ENCODE measurements around the gene SYTL5. TPM values are rescaled to one million over a fixed set of nuclear protein-coding genes. Genes with fewer than 3 reads are reported as not detected.

SYTL5 gene
- total RNA-seq, 6 experiments from 2014 or later = 1.1 to 2.9 (median 2.4) TPM

DNA sequence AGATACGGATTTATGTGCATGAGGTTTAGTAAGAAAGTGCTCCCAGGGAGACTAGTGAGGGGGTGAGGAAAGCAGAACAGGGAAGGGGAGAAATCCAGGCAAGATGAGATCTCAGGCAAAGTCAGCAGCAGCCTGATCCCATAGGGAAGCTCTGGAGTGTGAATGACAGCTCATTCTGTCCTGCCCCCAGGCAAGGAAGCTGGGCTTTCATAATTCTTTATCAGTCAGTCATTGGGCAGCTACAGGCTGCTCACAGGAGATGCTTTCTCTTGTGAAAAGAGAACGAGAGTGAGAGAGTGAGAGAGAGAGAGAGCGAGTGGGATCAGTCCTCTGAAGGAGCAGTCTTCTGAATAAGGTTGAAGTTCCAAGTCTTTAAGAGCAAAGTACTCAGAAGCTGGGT, 166.2 kb downstream of the SYTL5 start:
- no peaks in the 10 kb centered on the region for H3K36me3 ChIP-seq
- H3K4me1 ChIP-seq = no peaks in the 10 kb centered on the region
- no peak overlapping the region for H3K4me3 ChIP-seq
- intact Hi-C loops (cut with DNase I) = no loop called here
- no peak overlapping the region for H3K27ac ChIP-seq
- ATAC-seq (no peak), DNase-seq (no peak)
- H3K9me3 ChIP-seq = no peaks in the 10 kb centered on the region
- TF ChIP-seq, protein P1, sequence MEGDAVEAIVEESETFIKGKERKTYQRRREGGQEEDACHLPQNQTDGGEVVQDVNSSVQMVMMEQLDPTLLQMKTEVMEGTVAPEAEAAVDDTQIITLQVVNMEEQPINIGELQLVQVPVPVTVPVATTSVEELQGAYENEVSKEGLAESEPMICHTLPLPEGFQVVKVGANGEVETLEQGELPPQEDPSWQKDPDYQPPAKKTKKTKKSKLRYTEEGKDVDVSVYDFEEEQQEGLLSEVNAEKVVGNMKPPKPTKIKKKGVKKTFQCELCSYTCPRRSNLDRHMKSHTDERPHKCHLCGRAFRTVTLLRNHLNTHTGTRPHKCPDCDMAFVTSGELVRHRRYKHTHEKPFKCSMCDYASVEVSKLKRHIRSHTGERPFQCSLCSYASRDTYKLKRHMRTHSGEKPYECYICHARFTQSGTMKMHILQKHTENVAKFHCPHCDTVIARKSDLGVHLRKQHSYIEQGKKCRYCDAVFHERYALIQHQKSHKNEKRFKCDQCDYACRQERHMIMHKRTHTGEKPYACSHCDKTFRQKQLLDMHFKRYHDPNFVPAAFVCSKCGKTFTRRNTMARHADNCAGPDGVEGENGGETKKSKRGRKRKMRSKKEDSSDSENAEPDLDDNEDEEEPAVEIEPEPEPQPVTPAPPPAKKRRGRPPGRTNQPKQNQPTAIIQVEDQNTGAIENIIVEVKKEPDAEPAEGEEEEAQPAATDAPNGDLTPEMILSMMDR (IDR thresholded peaks at IDR 0.05) = no peak
- no peak for TF ChIP-seq POLR2A (IDR thresholded peaks at IDR 0.05)
- 38% methylated on average over 3 of the region's 3 CpGs for WGBS (ENCODE audit: insufficient coverage, low coverage, low lambda C conversion rate, missing lambda C conversion rate)
- H3K27me3 ChIP-seq = peaks cover 0 to 4% of the 10 kb centered on the region in 2 donors

DNA sequence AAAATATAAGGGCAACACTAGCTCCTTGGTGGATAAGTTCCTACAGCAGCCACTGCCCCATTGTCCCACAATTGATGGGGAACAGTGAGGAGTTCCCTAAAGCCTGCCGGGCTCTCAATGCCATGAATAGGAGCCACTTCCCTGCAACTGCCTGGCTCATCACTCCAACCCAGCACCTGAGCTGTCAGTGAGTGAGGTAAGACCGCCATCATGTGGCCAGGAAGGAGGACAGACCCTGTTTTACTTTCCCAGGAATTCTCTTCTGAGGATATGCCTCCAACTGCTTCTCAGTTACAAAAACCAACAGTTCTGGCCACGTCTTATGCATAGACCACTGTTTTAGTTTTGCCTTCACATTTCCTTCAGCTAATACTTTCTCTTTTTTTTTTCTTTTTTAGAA, 168.8 kb downstream of the SYTL5 start:
- Histone ChIP-seq H3K4me1 (no peaks in the 10 kb centered on the region), H3K27me3 (peaks cover 0 to 4% of the 10 kb centered on the region in 2 donors), H3K4me3 (no peak overlapping the region), H3K36me3 (no peaks in the 10 kb centered on the region), H3K27ac (no peak overlapping the region), H3K9me3 (no peaks in the 10 kb centered on the region)
- intact Hi-C loops (cut with DNase I) = no loop called here
- DNase-seq (peak; percentile 29 to 57 (median 45)), ATAC-seq (peak; percentile 83 to 93 (median 89))
- TF ChIP-seq, protein P1 (IDR thresholded peaks at IDR 0.05) = peak; percentile 52 to 71 (median 62)
- TF ChIP-seq POLR2A (IDR thresholded peaks at IDR 0.05) = no peak
- 20% methylated on average over 1 of the region's 3 CpGs for WGBS (ENCODE audit: insufficient coverage, low coverage, low lambda C conversion rate, missing lambda C conversion rate)

DNA sequence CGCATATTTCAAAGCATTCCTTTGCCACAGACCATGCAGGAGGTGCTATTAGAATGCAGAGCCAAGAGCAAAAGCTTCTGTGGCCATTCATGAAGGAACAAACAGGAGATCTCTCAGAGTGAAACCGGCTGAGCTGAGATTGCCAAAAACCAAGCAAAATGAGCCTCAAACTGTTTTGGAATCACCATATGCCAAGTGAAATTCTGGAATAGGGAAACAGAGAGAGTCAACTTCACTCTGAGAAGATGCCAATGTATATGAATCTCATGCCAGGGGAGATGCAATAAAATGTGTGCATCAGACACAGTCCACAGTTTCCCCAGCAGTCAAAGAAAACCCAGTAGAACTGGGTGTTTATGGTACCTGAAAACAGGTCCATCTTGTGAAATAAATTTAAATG, 172.0 kb downstream of the SYTL5 start:
- no peak for TF ChIP-seq POLR2A (IDR thresholded peaks at IDR 0.05)
- TF ChIP-seq, protein P1 (IDR thresholded peaks at IDR 0.05) = no peak
- no peak overlapping the region for H3K27ac ChIP-seq
- ATAC-seq (no peak), DNase-seq (no peak)
- H3K27me3 ChIP-seq = peaks cover 0 to under 1% of the 10 kb centered on the region in 2 donors
- intact Hi-C loops (cut with DNase I) = no loop called here
- WGBS (ENCODE audit: insufficient coverage, low coverage, low lambda C conversion rate, missing lambda C conversion rate) = 34% methylated on average over 2 of the region's 2 CpGs
- no peaks in the 10 kb centered on the region for H3K36me3 ChIP-seq
- H3K9me3 ChIP-seq = no peaks in the 10 kb centered on the region
- H3K4me1 ChIP-seq = no peaks in the 10 kb centered on the region
- no peak overlapping the region for H3K4me3 ChIP-seq

Small RNA genes within 50 kb of the gene (microRNA-seq; reads per million reads assigned to microRNA genes)
- 0 reads per million in 2 donors for gene MIR548AJ2

Small RNA genes within 50 kb of the gene (small RNA-seq; reads per million reads assigned to genes)
- gene MIR548AJ2 = 0 reads per million in 2 experiments

Other genes with a start within 250 kb of the SYTL5 start
- 10 to 100 TPM in 3 of 6 experiments, 1 to 10 TPM in 3; 5.7 to 39.4 (median 10.0) TPM for gene CYBB, start 226.5 kb upstream of the SYTL5 start, total RNA-seq
- 10 to 100 TPM; 13.1 to 24.4 (median 17.7) TPM for gene DYNLT3, start 159.0 kb upstream of the SYTL5 start, total RNA-seq
- 10 to 100 TPM in 3 of 6 experiments, 1 to 10 TPM in 3; 6.5 to 15.3 (median 10.5) TPM for gene SRPX, start 214.3 kb downstream of the SYTL5 start, total RNA-seq